ENCODE measurements around the gene MKRN1. TPM values are rescaled to one million over a fixed set of nuclear protein-coding genes. Genes with fewer than 3 reads are reported as not detected.

The MKRN1 gene
- total and polyA plus RNA-seq, 8 donors, result 21.0 to 102 (median 49.8) TPM

GRCh38 chr7:140440593-140440992 lies 38.7 kb downstream of the MKRN1 start:
- H3K9me3 ChIP-seq, result no peaks in the 10 kb centered on the region
- H3K27ac ChIP-seq, result no peak overlapping the region
- intact Hi-C loops (cut with DNase I; ENCODE audit: low total_unique reads), result no loop called here
- H3K27me3 ChIP-seq, result peaks cover 0 to 6% (median 3%) of the 10 kb centered on the region in 3 donors
- H3K36me3 ChIP-seq, result no peaks in the 10 kb centered on the region
- 88 to 100% (median 90%) methylated on average over 3 of the region's 3 CpGs for WGBS, 5 donors
- no peak overlapping the region for H3K4me3 ChIP-seq
- no peak for DNase-seq
- TF ChIP-seq EP300 (IDR thresholded peaks at IDR 0.05), result no peak
- no peak for TF ChIP-seq POLR2A (IDR thresholded peaks at IDR 0.05)
- TF ChIP-seq, protein P1, sequence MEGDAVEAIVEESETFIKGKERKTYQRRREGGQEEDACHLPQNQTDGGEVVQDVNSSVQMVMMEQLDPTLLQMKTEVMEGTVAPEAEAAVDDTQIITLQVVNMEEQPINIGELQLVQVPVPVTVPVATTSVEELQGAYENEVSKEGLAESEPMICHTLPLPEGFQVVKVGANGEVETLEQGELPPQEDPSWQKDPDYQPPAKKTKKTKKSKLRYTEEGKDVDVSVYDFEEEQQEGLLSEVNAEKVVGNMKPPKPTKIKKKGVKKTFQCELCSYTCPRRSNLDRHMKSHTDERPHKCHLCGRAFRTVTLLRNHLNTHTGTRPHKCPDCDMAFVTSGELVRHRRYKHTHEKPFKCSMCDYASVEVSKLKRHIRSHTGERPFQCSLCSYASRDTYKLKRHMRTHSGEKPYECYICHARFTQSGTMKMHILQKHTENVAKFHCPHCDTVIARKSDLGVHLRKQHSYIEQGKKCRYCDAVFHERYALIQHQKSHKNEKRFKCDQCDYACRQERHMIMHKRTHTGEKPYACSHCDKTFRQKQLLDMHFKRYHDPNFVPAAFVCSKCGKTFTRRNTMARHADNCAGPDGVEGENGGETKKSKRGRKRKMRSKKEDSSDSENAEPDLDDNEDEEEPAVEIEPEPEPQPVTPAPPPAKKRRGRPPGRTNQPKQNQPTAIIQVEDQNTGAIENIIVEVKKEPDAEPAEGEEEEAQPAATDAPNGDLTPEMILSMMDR (IDR thresholded peaks at IDR 0.05), result no peak
- TF ChIP-seq POLR2AphosphoS5 (IDR thresholded peaks at IDR 0.05), result no peak
- no peaks in the 10 kb centered on the region for H3K4me1 ChIP-seq

GRCh38 chr7:140439359-140439758 lies 39.9 kb downstream of the MKRN1 start:
- no peaks in the 10 kb centered on the region for H3K4me1 ChIP-seq
- no peaks in the 10 kb centered on the region for H3K9me3 ChIP-seq
- intact Hi-C loops (cut with DNase I; ENCODE audit: low total_unique reads), result no loop called here
- 76 to 83% (median 80%) methylated on average over 3 of the region's 3 CpGs for WGBS, 5 donors
- H3K36me3 ChIP-seq, result no peaks in the 10 kb centered on the region
- H3K27ac ChIP-seq, result no peak overlapping the region
- peaks cover 0 to 15% (median 9%) of the 10 kb centered on the region in 3 donors for H3K27me3 ChIP-seq
- H3K4me3 ChIP-seq, result no peak overlapping the region
- no peak for TF ChIP-seq POLR2AphosphoS5 (IDR thresholded peaks at IDR 0.05)
- no peak for TF ChIP-seq EP300 (IDR thresholded peaks at IDR 0.05)
- no peak for TF ChIP-seq POLR2A (IDR thresholded peaks at IDR 0.05)
- TF ChIP-seq, protein P1 (IDR thresholded peaks at IDR 0.05), result no peak
- DNase-seq, result no peak

GRCh38 chr7:140435252-140435895 lies 43.9 kb downstream of the MKRN1 start:
- H3K27ac ChIP-seq, result no peak overlapping the region
- H3K4me1 ChIP-seq, result no peaks in the 10 kb centered on the region
- no peaks in the 10 kb centered on the region for H3K9me3 ChIP-seq
- peak overlapping the region; percentile 16 to 34 (median 22) for H3K4me3 ChIP-seq
- H3K27me3 ChIP-seq, result peaks cover 0 to 15% (median 9%) of the 10 kb centered on the region in 3 donors
- TF ChIP-seq POLR2A (IDR thresholded peaks at IDR 0.05), result no peak
- TF ChIP-seq POLR2AphosphoS5 (IDR thresholded peaks at IDR 0.05), result no peak
- TF ChIP-seq, protein P1 (IDR thresholded peaks at IDR 0.05), result no peak
- TF ChIP-seq EP300 (IDR thresholded peaks at IDR 0.05), result no peak
- intact Hi-C loops (cut with DNase I; ENCODE audit: low total_unique reads), result no loop called here
- DNase-seq, result peak in 1 of 2 donors; percentile 34
- H3K36me3 ChIP-seq, result no peaks in the 10 kb centered on the region
- 30 to 51% (median 36%) methylated on average over 16 to 51 of the region's 51 CpGs for WGBS, 5 donors

GRCh38 chr7:140433396-140433795 lies 45.9 kb downstream of the MKRN1 start:
- Histone ChIP-seq H3K4me1 (no peaks in the 10 kb centered on the region), H3K27me3 (peaks cover 0 to 15% (median 9%) of the 10 kb centered on the region in 3 donors), H3K4me3 (no peak overlapping the region), H3K9me3 (no peaks in the 10 kb centered on the region), H3K36me3 (no peaks in the 10 kb centered on the region), H3K27ac (no peak overlapping the region)
- TF ChIP-seq EP300 (IDR thresholded peaks at IDR 0.05) (no peak), POLR2A (IDR thresholded peaks at IDR 0.05) (no peak), POLR2AphosphoS5 (IDR thresholded peaks at IDR 0.05) (no peak)
- TF ChIP-seq, protein P1 (IDR thresholded peaks at IDR 0.05), result no peak
- WGBS, 5 donors, result 77 to 87% (median 82%) methylated on average over 3 of the region's 3 CpGs
- DNase-seq, result no peak
- intact Hi-C loops (cut with DNase I; ENCODE audit: low total_unique reads), result no loop called here

All from stomach (tissue), 9 donors.